Psoas muscle (tissue), 8 donors: ENCODE data around the gene MMP24. TPM values are rescaled to one million over a fixed set of nuclear protein-coding genes. Genes with fewer than 3 reads are reported as not detected.

Experiments
- ATAC-seq, 4 donors: fragments of 200-7000 bp; cut with Tn5 transposase; one replicate each; pipeline ENCODE4 v1.9.1; 2020; ENCODE audit warnings: moderate library complexity in 3 of 4, mild to moderate bottlenecking in 2 of 4
- DNase-seq, 2 donors: peaks; one replicate each; pipeline ENCODE4 v3.0.0-alpha.2; 2020
- H3K27ac ChIP-seq: fragments of 200-600 bp; one replicate; pipeline ENCODE4 v1.8.0; 2022
- H3K27me3 ChIP-seq, 3 donors: fragments of 200-600 bp in 1 of 3; one replicate each; pipeline versions ENCODE4 v1.6.1 to v1.8.0; 2013 to 2022; ENCODE audit warnings: low read length in 2 of 3, mild to moderate bottlenecking in 2 of 3, moderate library complexity in 1 of 3; ENCODE audit not compliant: insufficient read depth in 3 of 3
- H3K36me3 ChIP-seq, 2 donors: fragments of 200-600 bp in 1 of 2; one replicate each; pipeline versions ENCODE4 v1.6.1 to v1.8.0; 2013 to 2022; ENCODE audit warnings: low read depth in 1 of 2, mild to moderate bottlenecking in 1 of 2, moderate library complexity in 1 of 2; ENCODE audit not compliant: insufficient read depth in 1 of 2
- H3K4me1 ChIP-seq: fragments of 200-600 bp; one replicate; pipeline ENCODE4 v1.8.0; 2022
- H3K4me3 ChIP-seq: fragments of 200-600 bp; one replicate; pipeline ENCODE4 v1.8.0; 2022; ENCODE audit warnings: mild to moderate bottlenecking
- H3K9me3 ChIP-seq: fragments of 200-600 bp; one replicate; pipeline ENCODE4 v1.8.0; 2022
- WGBS, 3 donors: extraction: QIAGEN DNeasy Blood & Tissue Kit; methylation state at CpG; one replicate each; pipeline versions ENCODE4 v1.1.6 to v1.1.7; 2013; 5-methylcytosine and 5-hydroxymethylcytosine counted together
- intact Hi-C, 2 donors: fragments of 100-400 bp; cut with DNase I; formaldehyde crosslinking; loops; one replicate each; pipeline versions ENCODE4 v1.11.0 to v1.14.2; 2022
- polyA plus RNA-seq, 3 donors: library from polyadenylated mRNA; stranded (reverse); fragments of 200-250 nt; gene quantifications; one replicate each; pipeline ENCODE4 v1.2.3, GENCODE V29; 2013
- total RNA-seq, 4 donors: library from RNA; stranded (reverse); fragmentation: NEBNext Ultra II Directional in 2 of 4; extraction: Animal tissue kit (Norgen Biotek cat#: 25700) in 2 of 4; gene quantifications; one replicate each; pipeline versions ENCODE4 v1.2.1 to v1.2.4, GENCODE V29; 2021 to 2023
- TF ChIP-seq, protein P1 (sequence below): fragments of 200-600 bp; IDR thresholded peaks from one replicate; pipeline ENCODE4 v1.8.0; 2022; ENCODE audit warnings: antibody characterized with exemption
- donor health status: healthy with polysubstance abuse.
- donor health status: DM: no; HTN: no; CAD: no; lungs with moderate emphysema.
- donor health status: Bipolar disorder and iron deficiency.
- donor health status: healthy.
- donor health status: DM: yes; HTN: yes; CAD: no.
- donor health status: DM: no; HTN: no; CAD: no.
- donor health status: DM: no; HTN: no; CAD: no.
- donor health status: DM: yes; HTN: yes; CAD: no.

MMP24 gene
- total and polyA plus RNA-seq, 7 donors = 0.01 to 0.27 (median 0.12) TPM; not detected in 1

DNA sequence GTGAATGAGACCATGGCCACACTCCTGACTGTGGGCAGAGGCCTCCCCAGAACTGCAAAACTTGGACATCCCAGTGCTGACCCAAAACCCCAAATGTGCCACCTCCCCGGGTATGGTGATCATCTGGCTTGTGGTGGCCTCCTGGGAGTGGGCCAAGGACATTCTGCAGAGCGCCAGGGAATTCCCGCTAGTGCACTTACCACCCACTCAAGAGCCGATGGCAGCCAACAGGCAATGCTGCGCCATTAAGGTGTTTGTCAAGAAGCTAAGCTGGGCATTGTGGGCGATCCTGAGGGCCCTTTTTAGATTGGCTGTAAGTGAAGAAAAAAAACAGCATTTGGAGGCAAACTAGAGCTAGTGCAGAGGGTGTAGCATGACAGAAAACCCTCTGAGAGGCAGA, 9.4 kb downstream of the MMP24 start:
- Histone ChIP-seq H3K9me3 (no peaks in the 10 kb centered on the region), H3K4me1 (no peaks in the 10 kb centered on the region), H3K36me3 (no peaks in the 10 kb centered on the region), H3K27ac (no peak overlapping the region), H3K27me3 (no peaks in the 10 kb centered on the region), H3K4me3 (no peak overlapping the region)
- no peak for ATAC-seq
- DNase-seq = no peak
- intact Hi-C loops = no loop called here
- TF ChIP-seq, protein P1, sequence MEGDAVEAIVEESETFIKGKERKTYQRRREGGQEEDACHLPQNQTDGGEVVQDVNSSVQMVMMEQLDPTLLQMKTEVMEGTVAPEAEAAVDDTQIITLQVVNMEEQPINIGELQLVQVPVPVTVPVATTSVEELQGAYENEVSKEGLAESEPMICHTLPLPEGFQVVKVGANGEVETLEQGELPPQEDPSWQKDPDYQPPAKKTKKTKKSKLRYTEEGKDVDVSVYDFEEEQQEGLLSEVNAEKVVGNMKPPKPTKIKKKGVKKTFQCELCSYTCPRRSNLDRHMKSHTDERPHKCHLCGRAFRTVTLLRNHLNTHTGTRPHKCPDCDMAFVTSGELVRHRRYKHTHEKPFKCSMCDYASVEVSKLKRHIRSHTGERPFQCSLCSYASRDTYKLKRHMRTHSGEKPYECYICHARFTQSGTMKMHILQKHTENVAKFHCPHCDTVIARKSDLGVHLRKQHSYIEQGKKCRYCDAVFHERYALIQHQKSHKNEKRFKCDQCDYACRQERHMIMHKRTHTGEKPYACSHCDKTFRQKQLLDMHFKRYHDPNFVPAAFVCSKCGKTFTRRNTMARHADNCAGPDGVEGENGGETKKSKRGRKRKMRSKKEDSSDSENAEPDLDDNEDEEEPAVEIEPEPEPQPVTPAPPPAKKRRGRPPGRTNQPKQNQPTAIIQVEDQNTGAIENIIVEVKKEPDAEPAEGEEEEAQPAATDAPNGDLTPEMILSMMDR = no peak
- WGBS, 3 donors = 76 to 90% (median 77%) methylated on average over 6 of the region's 6 CpGs

DNA sequence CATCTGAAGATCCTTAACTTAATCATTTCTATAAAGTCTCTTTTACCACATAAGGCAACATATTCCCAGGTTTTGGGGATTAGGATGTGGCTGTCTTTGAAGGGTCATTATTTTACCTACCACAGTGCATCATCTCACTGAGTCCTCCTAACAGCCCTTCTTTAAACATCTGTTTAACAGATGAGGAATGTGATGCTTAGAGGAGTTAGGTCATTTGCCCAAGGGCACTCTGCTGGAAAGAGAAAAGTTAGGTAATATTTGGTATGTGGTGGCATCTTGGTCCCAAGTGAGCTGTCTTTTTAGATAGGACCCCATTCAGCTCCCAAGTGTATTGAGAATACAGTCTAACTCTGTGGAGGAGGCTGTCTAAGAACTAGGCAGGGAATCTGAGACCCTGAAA, 11.0 kb downstream of the MMP24 start:
- Histone ChIP-seq H3K27ac (no peak overlapping the region), H3K36me3 (no peaks in the 10 kb centered on the region), H3K4me3 (no peak overlapping the region), H3K9me3 (no peaks in the 10 kb centered on the region), H3K4me1 (no peaks in the 10 kb centered on the region), H3K27me3 (no peaks in the 10 kb centered on the region)
- ATAC-seq (no peak), DNase-seq (no peak)
- intact Hi-C loops = no loop called here
- TF ChIP-seq, protein P1 = no peak

DNA sequence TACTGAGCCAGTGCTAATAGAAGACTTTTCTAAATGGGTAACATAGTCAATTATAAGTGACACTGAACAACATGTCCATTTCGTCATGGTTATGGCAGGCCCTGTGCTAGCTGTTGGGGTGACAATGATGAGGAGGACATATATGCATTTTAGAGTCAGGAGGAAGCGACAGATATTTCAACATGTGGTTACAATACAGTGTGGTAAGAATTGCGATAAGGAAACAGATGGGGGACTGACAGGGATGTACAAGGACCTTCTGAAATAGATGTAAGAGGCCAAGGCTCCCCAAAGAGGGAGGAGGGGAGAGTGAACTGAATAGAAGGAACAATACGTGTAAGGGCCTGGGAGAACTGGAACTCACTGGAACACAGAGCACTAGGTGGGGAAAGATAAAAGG, 11.7 kb downstream of the MMP24 start:
- WGBS, 3 donors = 88 to 94% (median 91%) methylated on average over 4 of the region's 4 CpGs
- TF ChIP-seq, protein P1 = no peak
- ATAC-seq = no peak

DNA sequence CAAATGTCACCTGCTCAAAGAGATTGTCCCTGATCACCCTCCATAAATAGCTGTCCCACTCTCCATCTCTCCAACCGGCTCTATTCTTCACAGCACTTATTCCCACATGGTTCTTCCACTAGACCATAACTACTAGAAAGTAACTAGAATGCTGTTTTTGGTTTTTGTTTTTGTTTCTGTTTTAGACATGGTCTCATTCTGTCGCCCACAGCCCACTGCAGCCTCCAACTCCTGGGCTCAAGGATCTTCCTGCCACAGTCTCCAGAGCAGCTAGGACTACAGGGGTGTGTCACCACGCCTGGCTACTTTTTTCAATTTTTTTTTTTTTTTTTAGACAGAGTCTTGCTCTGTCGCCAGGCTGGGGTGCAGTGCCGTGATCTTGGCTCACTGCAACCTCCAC, 12.2 kb downstream of the MMP24 start:
- Histone ChIP-seq H3K27ac (no peak overlapping the region), H3K27me3 (no peaks in the 10 kb centered on the region), H3K9me3 (no peaks in the 10 kb centered on the region), H3K4me1 (no peaks in the 10 kb centered on the region), H3K4me3 (no peak overlapping the region), H3K36me3 (no peaks in the 10 kb centered on the region)
- DNase-seq (no peak), ATAC-seq (no peak)
- TF ChIP-seq, protein P1 = no peak
- WGBS, 3 donors = 81 to 88% (median 82%) methylated on average over 5 of the region's 5 CpGs
- intact Hi-C loops = no loop called here

More for the DNA sequence above, 11.7 kb downstream of the MMP24 start:
- no peaks in the 10 kb centered on the region for H3K27me3 ChIP-seq
- H3K27ac ChIP-seq = no peak overlapping the region
- intact Hi-C loops = no loop called here
- H3K4me1 ChIP-seq = no peaks in the 10 kb centered on the region
- H3K4me3 ChIP-seq = no peak overlapping the region
- H3K9me3 ChIP-seq = no peaks in the 10 kb centered on the region
- no peak for DNase-seq
- no peaks in the 10 kb centered on the region for H3K36me3 ChIP-seq

DNA sequence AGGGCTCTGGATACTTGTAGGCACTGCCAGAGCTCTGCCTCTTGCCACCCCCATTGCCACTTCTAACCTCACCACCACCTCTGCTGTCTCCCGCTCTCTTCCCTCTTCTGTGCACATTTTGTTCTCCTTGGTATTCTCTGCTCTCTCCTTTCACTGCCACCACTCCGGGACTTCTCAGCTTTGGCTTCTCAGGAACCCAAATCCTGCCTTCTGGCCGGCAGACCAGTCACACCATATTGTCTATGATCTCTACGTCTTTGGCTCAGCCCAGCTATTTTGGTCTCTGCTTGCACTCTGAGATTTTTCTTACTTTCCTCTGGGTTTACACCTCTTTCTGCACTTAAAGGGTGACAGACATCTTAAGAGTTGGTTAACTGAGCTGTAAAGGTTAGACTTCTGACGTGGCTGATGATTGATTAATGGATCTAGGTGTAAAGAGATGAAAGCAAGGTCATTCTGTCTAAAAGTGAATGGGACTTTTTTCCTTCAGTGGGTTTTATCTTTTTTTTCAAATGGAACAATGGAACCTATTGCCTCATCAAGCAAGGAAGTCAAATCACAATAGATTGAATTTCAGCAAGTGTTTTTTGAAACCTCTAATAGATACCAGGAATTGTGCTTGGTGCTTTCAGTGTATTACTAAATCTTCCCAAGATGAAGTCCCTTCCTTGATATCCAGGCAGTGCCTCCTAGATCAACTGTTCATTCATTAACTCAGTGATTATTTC, 13.8 kb downstream of the MMP24 start:
- TF ChIP-seq, protein P1 = no peak
- no peaks in the 10 kb centered on the region for H3K27me3 ChIP-seq
- H3K36me3 ChIP-seq = no peaks in the 10 kb centered on the region
- H3K27ac ChIP-seq = no peak overlapping the region
- DNase-seq (no peak), ATAC-seq (no peak)
- WGBS, 3 donors = 52 to 53% (median 52%) methylated on average over 5 of the region's 5 CpGs
- no peak overlapping the region for H3K4me3 ChIP-seq
- no peaks in the 10 kb centered on the region for H3K9me3 ChIP-seq
- no peaks in the 10 kb centered on the region for H3K4me1 ChIP-seq
- intact Hi-C loops = no loop called here
